Measurements from ENCODE around the gene CHCHD3.

- TF ChIP-seq POLR2AphosphoS5 (IDR thresholded peaks at IDR 0.05) (no peak), POLR2A (IDR thresholded peaks at IDR 0.05) (no peak), CTCF (IDR thresholded peaks at IDR 0.05) (no peak)
Observed at GRCh38 chr7:133047321-133047720, 34.6 kb downstream of the CHCHD3 start.

Data from breast epithelium (tissue), 3 donors.